T-helper 1 cell (primary cell): ENCODE results near the gene ELMOD2.
A peak's percentile ranks its signal among the peaks of the same experiment; 100 is the strongest.
"Not testable (repeated sequence)": the region's sequence is repeated elsewhere in the genome, so short reads cannot be mapped to it uniquely, and the experiment has no call there.

Source experiments
- DNase-seq, 5 donors: peaks; one replicate each; pipeline ENCODE4 v3.0.0-alpha.2; 2012 to 2020
- total RNA-seq, 4 donors: gene quantifications; one replicate each; lab custom pipeline; 2026; lab: John Stamatoyannopoulos, UW

ELMOD2 gene, protein sequence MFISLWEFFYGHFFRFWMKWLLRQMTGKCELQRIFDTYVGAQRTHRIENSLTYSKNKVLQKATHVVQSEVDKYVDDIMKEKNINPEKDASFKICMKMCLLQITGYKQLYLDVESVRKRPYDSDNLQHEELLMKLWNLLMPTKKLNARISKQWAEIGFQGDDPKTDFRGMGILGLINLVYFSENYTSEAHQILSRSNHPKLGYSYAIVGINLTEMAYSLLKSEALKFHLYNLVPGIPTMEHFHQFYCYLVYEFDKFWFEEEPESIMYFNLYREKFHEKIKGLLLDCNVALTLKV
- 12.2 to 22.7 (median 13.7) reads per million in 4 donors for total RNA-seq

DNA sequence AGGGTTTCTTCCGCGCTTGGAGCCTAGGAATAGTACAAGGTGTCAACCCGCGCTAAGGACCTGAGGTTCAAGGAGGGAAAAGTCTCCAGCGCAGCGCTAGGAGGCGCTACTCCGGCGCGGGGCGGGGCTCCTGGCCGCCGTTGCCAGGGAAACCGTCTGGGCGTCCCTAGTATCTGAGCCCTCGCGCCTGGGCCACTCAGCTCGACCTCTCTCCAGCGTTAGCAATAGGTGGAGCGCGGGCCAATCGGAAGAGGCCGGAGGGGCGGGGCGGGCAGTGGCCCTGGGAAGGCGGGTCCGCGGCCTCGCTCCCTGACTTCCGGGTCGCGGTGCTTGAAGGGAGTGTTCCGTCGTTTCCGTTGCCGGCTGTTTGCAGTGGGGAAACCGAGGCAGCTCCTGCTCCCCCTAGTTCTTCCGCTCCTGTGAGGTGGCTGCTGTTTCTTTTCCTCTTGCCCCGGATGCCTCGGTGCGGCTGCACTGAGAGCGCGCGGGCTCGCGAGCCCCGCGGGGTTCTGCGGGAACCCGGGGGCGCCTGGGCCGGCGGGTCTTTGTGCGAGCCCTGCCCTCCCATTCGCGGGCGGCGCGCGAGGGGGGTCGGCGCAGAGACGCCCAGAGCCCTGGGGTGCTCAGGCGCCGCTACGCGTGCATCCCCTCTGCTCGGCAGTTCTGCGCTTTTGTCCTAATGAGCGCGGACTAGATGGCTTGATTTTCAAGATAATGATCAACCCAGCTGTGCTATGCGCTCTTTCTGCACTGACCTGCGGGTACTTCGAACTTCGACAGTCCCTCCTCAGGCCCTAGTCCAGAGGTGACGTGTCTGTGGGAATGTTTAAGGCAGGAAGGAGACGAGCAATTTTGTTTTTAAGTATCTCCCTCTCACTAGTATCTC, at the start of gene ELMOD2:
Gene ELMOD2, plus strand, starts transcription at position 312 of the 886 bp plus-strand sequence. CDS start 1,261 bp downstream, outside the sequence.
- peak; percentile 95 to 99 (median 96) for DNase-seq

DNA sequence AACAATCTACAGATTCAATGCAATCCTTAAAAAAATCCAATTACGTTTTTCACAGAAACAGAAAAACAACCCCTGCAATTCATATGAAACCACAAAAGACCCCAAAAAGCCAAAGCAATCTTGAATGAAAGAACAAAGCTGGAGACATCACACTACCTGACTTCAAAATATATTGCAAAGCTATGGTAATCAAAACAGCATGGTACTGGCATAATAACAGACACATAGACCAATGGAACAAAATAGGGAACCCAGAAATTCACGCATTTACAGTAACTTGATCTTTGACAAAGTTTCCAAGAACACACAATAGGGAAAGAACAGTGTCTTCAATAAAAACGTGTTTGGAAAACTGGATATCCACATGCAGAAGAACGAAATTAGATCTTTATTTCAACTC, 40.5 kb upstream of the ELMOD2 start:
- DNase-seq, result no peak

DNA sequence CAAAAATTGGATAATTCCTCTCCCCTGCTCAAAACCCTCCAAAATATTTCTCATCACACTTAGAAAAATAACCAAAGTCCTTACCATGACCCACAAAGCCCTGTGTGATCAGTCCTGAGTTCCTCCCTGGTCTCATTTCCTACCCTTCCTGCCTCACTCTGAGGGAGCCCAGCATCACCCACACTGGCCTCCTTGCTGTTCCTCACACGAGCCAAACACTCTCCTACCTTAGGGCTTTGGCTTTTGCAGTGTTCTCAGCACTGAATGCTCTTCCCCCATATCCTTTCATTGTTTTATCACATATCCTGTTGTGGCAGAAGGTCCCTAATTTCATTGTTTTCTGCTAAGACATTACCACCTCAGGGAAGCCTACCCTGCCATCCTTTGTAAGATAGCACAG, 38.0 kb upstream of the ELMOD2 start:
- no peak for DNase-seq

DNA sequence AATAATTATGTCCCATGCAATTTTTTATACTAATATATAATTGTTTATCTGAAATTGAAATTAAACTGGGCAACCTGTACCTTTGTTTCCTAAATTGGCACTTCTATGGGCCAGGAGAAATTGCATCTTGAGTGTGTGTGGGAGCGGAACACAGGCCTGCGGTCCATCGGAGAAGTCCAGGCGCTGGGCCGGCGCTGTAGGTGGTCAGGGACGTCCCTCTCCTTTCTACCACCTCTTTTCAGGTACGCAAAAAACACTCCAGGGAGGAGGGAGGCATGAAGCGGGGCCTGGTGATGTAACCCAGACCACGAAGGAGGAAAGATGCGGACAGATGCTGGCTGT, 26.6 kb upstream of the ELMOD2 start:
- no peak for DNase-seq

DNA sequence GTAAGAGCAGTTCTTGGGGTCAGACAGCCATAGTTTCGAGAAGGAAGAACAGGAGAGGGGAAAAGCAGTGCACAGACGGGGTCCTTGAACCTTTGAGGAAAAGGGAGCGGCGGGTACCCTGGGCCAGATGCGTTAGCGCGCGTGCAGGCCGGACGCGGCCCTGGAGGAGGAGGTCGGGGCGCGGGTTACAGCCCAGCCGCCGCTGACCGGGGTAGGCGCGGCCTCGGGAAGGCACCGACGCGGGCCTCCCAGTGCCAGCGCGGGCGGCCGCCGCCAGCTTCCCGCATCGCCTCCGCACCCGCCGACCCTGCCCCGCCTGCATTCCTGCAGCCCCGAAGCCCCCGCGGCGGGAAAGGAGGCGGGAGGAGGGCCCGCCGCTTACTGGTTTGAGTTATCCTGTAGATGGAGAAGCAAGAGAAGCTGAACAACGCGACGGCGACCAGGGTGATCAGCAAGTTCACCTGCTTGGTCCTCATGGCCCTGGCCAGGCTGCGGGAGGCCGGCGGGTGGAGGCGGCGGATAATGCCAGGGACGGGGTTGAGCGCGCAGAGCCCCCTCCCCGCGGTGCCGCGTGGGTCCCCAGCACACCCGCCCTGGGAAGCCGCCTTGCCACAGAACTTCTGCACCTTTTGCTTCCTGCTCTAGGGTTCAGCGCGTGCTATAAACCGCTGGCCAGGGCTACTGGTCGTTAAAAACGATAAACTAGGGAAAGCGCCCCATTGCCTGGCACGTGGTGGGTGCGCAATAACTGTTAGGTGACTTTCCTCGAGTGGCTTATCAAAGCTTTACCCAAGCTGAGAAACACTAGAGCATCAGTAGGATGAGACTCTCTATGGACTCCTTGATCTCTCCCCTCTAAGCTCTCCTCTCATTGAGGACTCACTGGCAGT, 26.0 kb upstream of the ELMOD2 start, which contains the start of gene MGAT4D:
Gene MGAT4D, minus strand, starts transcription at position 547 of the 890 bp plus-strand sequence. Its CDS starts 71 bp downstream, at position 476.
- no peak for DNase-seq

DNA sequence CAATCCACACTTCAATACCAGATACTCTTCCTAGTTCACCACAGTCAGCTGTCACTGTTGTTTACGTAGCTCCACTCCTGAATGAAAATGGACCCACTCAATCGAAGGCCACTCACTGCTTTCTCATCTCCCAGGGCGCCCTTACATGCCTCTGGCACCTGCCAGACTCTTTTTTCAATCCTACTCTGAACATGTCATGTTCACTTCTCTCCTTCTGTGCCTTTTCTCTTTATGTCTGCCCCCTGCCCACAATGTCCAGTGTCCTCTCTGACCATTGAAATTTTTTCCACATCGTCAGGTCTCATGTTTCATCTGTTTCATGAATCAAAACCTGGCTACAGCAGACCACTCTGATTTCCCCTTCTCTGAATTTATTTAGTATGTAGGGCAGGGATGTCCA, 24.6 kb upstream of the ELMOD2 start:
- no peak for DNase-seq

DNA sequence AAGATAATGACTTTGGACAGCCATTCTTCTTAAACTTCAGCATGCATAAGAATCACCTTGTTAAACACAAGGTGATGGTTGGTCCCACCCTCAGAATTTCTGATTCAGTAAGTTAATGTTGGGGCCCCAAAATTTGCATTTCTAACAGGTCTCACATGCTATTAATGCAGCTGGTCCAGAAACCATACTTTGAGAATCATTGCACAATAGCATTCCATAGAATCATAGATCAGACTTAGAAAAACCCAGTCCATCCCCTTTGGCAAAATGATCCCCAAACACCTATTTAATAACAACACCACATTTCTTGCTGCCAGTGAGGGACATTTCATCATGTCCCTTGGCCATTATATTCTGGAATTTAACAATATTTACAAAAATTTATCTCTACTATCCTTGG, 19.7 kb upstream of the ELMOD2 start:
- no peak for DNase-seq

DNA sequence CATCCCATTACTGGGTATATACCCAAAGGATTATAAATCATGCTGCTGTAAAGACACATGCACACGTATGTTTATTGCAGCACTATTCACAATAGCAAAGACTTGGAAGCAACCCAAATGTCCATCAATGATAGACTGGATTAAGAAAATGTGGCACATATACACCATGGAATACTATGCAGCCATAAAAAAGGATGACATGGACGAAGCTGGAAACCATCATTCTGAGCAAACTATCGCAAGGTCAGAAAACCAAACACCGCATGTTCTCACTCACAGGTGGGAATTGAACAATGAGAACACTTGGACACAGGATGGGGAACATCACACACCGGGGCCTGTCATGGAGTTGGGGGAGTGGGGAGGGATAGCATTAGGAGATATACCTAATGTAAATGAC, 10.2 kb upstream of the ELMOD2 start:
- not testable (repeated sequence) for DNase-seq

DNA sequence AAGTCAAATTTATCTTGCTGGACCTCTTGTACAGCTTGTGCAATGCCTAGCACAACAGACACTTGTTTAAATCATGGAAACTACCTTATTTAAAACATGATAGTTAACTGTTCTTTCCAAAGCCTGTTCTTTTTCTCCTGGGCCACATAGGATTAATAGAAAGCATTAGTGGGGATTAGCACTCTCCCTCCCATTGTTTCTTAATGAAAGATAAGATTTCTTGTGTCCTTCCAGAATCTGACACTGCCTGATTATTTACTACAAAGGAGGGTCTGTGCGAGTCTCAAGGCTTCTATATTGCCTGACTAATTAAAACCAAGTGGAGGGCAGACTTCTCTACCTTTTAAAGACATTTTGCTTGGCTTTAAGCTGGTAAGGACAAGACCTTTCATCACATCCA, 8.5 kb upstream of the ELMOD2 start:
- no peak for DNase-seq

DNA sequence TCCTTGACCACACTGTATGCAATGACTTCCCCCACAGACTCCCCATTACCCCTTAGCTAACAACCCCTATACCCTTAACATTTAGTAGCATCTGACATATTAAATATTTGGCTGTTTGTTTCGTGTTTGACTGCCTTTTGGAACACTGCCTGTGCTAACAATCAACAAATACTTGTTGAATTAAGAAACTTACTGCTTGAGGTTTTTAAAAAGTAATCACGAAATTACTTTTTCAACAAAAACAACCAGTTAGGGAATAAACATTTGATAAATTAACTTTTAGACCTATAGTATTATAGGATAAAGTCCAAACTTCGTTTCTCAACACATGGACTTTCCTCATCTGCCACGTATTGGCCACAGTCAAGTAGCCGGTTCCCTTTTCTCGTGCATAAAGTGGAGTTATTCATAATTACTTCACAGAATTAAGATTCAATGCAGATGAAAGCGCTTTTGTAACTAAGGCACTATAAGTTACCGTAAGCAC, 555 bp upstream of the ELMOD2 start:
- no peak for DNase-seq

DNA sequence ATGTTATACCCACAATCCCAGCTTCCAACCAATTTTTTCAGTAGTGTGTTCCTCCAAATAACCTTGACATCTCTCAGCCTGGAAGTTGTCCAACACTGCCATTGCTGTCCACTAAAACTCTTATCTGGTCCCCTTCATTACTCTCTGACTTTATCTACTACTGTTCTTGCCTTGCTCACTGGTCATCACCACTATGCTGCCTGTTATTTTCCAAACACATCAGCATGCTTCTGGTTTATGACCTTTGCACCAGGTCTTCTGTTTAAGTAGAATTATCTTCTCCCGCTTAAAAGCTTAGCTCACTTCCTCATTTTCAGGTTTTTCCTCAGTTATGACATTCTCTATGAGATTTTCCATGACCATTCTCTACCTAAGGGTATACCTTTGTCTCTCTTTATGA, 5.5 kb downstream of the ELMOD2 start:
- DNase-seq, result no peak

DNA sequence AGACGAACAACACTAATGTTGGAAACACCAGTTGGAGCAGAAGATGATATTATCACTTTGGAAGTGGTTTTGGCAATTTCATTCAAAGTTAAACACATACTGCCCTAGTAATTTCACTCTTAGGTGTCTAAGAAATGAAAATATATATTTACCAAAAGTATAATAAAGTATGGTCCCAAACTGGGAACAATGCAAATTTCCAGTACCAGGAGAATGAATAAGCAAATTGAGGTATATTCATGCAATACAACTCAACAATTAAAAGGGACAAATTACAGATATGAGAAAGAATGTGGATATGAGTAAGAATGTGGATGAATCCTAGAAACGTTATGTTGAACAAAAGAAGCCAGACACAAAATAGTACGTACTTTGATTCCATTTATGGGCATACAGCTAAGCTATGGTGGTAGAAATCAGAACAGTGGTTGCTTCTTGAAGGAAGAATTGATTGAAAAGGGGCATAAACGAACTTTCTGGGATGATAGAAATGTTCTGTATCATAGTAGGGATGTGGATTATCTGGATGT, 10.0 kb downstream of the ELMOD2 start:
- DNase-seq, result no peak

DNA sequence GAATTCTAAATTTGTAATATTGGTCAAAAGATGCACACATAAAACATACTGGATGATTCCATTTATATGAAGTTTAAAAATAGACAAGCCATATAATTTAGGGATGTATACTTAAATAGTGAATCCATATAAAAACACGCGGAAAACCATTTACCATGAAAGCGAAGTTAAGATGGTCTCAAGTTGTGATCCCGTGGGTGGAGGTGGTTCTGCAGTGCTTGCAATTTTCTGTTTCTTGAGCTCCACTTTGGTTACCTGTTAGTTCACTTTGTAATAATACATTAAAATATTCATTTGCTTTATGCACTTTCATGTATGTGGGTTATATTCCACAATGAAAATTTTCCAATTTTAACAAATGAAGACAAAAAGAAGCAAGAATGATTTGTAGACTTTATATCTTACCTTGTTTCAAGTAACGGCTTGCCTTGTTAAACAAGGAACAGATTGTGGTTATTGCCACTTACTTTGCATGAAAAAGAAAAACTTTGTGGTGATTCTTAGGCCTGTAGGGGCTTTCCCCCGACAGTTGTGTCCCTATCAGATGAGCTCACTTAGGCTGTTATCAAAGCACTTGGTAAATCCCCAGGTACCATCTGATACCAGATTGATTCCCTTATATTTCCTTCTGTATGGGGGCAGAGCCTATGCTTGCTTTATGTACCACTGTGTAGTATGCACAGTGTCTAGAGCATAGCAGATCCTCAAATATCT, 32.6 kb downstream of the ELMOD2 start:
- DNase-seq, result peak in 1 of 5 donors; percentile 13

DNA sequence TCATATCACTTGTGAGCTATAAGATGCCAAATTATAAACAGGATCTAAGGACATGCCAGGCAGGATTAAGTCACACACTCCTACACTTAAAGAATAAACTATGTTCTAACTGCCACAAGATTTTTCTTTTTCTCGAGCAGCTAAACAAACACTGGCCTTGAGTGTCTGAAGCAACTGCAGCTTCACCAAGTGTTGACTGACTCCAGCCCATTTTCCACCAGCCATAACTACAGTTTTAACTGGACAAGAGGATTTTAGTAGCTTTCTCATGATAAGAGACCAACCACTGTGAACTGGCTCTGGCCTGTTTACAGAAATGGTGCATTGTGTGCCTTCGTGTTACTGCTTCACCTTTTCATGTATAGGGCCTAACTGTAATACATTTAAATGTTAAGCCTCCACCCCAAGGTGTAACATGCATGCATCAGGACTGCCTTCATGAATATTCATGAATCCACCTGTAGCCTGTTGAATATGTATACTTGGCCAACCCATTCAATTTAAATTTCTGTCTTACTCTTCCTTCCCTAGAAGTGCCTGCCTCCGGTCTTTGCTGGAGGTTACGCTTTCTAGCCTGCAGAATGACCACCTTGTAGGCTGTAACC, 34.0 kb downstream of the ELMOD2 start:
- no peak for DNase-seq

DNA sequence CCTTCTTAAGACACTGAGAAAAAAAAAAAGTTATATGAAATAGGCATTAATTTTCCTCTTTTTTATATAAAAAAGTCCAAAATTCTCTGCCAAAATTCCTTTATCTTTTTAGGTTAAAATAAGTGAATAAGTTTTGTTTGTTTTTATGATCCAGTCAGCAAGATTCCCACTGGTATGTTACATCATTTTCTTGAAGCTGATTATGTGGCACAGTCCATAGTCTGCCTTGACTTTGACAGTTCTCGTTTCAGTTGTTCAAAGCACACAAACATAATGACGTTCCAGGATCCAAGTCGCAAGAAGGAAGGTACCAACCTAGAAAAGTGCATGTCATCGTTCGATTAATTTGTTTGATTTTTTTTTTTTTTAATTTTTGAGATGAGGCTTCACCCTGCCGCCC, 35.7 kb downstream of the ELMOD2 start:
- DNase-seq, result no peak

DNA sequence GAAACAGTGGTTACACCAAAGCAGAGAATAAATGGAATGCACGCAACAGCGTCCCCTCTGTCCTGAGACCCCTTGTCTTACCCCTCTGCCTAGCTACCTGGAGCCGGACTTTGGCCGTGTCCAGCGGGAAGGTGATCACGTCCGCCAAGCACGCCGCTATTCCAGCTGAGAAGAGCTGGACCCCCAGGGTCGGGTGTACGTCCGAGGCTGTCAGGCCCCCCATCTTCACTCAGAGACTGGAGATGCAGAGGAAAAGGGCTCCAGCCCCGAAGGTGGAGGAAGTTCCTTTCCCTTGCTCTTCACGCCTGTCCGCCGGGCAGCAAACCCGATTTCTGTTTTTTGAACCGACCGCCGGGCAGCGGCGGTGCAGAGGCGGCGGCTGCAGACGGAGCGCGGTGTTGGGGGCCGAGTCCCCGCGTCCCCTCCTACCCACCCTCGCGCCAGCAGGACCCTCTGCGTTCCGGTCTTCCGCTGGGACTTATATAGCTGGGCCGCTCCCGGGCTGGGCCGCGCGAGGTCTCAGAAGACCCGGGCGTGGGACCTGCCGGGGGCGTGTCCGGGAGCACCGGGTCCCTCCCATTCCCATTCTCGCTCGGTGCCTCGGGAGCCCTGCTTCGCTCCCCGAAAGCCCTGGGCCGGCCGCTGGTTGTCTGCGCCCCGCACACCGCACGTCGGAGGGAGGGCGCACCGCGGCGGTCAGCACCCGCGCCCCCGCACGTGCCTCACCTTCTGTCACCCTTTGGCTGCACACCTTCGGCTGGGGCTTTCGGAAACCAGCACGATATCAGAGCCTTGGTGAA, 44.7 kb downstream of the ELMOD2 start, which contains the start of gene UCP1:
Gene UCP1, minus strand, starts transcription at position 455 of the 800 bp plus-strand sequence. Its CDS starts 232 bp downstream, at position 223.
- no peak for DNase-seq

DNA sequence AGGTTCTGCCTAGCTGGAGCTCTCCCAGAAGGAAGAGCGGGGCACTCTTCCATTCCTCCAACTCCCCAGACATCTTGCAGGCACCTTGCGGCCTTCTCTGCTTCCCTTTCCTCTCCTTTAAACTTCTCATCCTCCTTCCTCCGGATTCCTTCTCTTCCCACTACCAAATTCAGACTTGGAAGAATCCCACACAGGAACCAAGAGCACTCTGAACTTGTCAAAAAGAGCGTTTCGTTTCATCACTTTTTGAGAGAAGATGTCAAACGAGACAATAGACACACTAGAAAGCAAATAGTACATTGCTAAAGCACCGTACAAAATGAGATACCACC, 45.3 kb downstream of the ELMOD2 start:
- no peak for DNase-seq

DNA sequence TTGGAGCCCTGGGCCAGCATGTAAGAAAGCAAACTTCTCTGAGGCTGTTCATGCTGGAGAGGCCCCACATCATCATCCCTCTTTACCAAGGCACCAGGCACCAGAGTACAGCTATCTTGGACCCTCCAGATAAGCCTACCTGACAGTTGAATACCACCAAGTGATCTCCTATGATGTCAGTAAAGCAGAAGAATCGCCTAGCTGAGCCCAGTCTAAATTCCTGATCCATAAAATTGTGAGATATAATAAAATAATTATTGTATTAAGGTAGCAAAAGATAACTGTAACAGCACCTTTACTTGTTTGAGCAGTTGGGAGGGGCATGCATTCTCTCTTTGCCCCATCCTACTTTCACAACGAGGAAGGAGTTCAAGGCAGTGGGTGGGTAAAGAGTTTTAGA, 47.7 kb downstream of the ELMOD2 start:
- no peak for DNase-seq

DNA sequence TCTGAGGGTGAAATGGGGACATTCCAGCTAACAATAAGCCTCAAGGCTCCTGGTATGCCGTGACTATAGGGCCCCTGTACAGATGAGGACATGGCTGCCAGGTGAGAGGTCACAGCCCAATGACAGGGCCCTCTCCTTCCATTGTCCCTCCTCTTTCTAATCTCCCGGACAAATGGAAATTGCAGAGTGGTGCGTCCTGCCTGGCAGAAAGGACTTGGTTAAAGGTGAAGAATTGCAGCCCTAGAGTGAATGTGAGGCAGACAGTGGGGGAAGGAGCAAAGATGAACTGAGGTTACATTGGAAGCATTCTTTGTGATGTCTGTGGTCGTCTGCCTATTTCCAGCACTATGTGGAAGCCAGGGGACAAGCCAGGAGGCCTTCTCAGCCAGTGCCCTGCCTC, 51.5 kb downstream of the ELMOD2 start:
- DNase-seq, result no peak

DNA sequence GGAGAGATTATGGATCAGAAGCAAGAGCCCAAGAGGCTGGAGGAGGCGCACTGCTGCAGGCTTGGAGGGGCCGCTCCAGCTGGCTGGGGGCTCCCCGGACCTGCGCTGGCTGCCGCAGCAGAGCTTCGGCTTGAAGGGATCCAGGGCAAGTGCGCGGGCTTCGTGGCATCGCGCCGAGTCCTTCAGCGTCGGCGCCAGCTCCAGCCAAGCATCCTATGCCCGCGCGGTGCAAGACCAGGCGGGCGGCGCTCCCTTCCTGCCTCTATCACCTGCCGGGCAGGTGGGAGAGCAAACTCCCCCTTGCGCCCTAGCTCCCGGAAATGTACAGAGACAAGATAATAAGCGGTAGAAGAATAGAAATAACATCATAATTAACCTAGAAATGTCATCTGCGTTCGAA, 55.3 kb downstream of the ELMOD2 start:
- DNase-seq, result no peak

DNA sequence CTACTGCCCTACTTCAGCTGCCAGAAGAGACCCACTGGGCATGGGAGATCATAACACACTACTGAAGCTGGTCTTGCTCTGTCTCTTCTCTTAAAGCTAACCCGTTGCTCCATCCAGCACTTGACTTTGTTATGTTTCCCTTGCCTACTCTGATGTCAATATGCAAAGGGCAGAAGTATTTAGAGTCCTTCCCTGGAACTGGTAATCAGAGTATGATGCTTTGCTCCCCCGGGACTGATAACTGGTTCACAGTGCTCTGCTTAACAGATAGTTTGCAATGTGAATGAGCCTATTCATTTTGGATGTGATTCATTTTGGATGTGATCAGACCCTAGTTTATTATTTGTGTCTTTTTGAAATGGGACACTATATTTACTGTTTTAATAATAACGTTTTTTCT, 57.1 kb downstream of the ELMOD2 start:
- no peak for DNase-seq
